Lung (tissue), 12 donors: ENCODE results near the gene GNL3L. TPM values are rescaled to one million over a fixed set of nuclear protein-coding genes. Genes with fewer than 3 reads are reported as not detected.
"Not testable (repeated sequence)": the region's sequence is repeated elsewhere in the genome, so short reads cannot be mapped to it uniquely, and the experiment has no call there.

ENCODE experiments used
- ATAC-seq: fragments of 200-7000 bp; cut with Tn5 transposase; one replicate; pipeline ENCODE4 v1.9.1; 2020; ENCODE audit warnings: moderate number of reproducible peaks; ENCODE audit not compliant: insufficient read depth, low FRiP score
- DNase-seq, 3 donors: peaks; one replicate each; pipeline ENCODE4 v3.0.0-alpha.2; 2013 to 2017
- H3K27ac ChIP-seq, 2 donors: one replicate each; pipeline ENCODE4 v1.5.1; 2013; ENCODE audit warnings: mild to moderate bottlenecking in 2 of 2, moderate library complexity in 2 of 2, control low read depth in 1 of 2, inconsistent platforms in 1 of 2, low read depth in 1 of 2, low read length in 1 of 2
- H3K27me3 ChIP-seq, 3 donors: one replicate each; pipeline ENCODE4 v1.5.1; 2013; ENCODE audit warnings: low read length in 2 of 3; ENCODE audit not compliant: control insufficient read depth in 3 of 3, insufficient read depth in 3 of 3
- H3K36me3 ChIP-seq, 4 donors: one replicate each; pipeline ENCODE4 v1.5.1; 2013; ENCODE audit warnings: low read length in 4 of 4, mild to moderate bottlenecking in 1 of 4, moderate library complexity in 1 of 4; ENCODE audit not compliant: control insufficient read depth in 4 of 4, insufficient read depth in 4 of 4
- H3K4me1 ChIP-seq, 5 donors: one replicate each; pipeline ENCODE4 v1.5.1; 2013; ENCODE audit warnings: low read length in 5 of 5, mild to moderate bottlenecking in 2 of 5, moderate library complexity in 1 of 5; ENCODE audit not compliant: control insufficient read depth in 5 of 5, insufficient read depth in 5 of 5
- H3K4me3 ChIP-seq: one replicate; pipeline ENCODE4 v1.5.1; 2013; ENCODE audit warnings: mild to moderate bottlenecking, control low read depth, moderate library complexity
- H3K9ac ChIP-seq, 2 donors: one replicate each; pipeline ENCODE4 v1.5.1; 2013; ENCODE audit warnings: low read length in 2 of 2, control low read depth in 1 of 2; ENCODE audit not compliant: insufficient read depth in 1 of 2
- H3K9me3 ChIP-seq, 4 donors: one replicate each; pipeline ENCODE4 v1.5.1; 2013; ENCODE audit warnings: low read length in 3 of 4, mild to moderate bottlenecking in 1 of 4, moderate library complexity in 1 of 4; ENCODE audit not compliant: control insufficient read depth in 4 of 4, insufficient read depth in 3 of 4
- WGBS, 2 donors: extraction: QIAGEN DNeasy Blood & Tissue Kit; methylation state at CpG; one replicate each; pipeline ENCODE4 v1.1.7; 2013; 5-methylcytosine and 5-hydroxymethylcytosine counted together
- polyA plus RNA-seq, 2 donors: library from polyadenylated mRNA; stranded (reverse); fragments of 200-250 nt; gene quantifications; one replicate each; pipeline ENCODE4 v1.2.1, GENCODE V29; 2013
- total RNA-seq, 2 donors: library from RNA; depleted of rRNA in 1 of 2; stranded (reverse); fragments of >200 nt in 1 of 2; gene quantifications; one replicate each; pipeline ENCODE4 v1.2.1, GENCODE V29; 2014 to 2021
- TF ChIP-seq, protein P1 (sequence below): IDR thresholded peaks from 2 replicates; pipeline ENCODE4 v1.5.1; 2012; ENCODE audit warnings: mild to moderate bottlenecking; ENCODE audit errors: control extremely low read depth, extremely low read depth
- donor health status: control.
- donor health status: control.
- donor health status: Bipolar disorder and iron deficiency.
- donor health status: healthy.
- donor health status: DM: yes; HTN: yes; CAD: no.

Gene GNL3L
- total and polyA plus RNA-seq, 4 donors: 4.0 to 42.9 (median 23.1) TPM

DNA sequence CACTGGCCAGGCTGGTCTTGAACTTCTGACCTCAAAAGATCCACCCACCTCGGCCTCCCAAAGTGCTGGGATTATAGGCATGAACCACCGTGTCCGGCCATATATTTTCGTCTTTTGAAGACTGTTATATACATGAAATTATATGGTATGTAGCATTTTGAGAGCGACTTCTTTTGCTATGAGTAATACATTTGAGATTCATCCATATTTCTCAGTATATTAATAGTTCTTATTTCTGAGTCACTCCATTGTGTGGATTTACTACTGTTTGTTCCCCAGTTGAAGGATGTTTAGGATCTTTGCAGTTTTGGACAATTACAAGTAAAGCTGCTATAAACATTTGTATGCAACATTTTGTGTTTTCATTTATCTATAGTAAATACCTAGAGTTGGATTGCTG is 34.9 kb downstream of the GNL3L start:
- Histone ChIP-seq H3K27me3 (no peaks in the 10 kb centered on the region), H3K9ac (no peak overlapping the region), H3K4me3 (no peak overlapping the region), H3K4me1 (peaks cover 0 to 1% (median 0%) of the 10 kb centered on the region in 5 donors), H3K36me3 (peaks cover 0 to 8% (median 4%) of the 10 kb centered on the region in 4 donors), H3K27ac (no peak overlapping the region), H3K9me3 (peaks cover 0 to 3% (median 0%) of the 10 kb centered on the region in 4 donors)
- DNase-seq (no peak), ATAC-seq (no peak)
- TF ChIP-seq, protein P1, sequence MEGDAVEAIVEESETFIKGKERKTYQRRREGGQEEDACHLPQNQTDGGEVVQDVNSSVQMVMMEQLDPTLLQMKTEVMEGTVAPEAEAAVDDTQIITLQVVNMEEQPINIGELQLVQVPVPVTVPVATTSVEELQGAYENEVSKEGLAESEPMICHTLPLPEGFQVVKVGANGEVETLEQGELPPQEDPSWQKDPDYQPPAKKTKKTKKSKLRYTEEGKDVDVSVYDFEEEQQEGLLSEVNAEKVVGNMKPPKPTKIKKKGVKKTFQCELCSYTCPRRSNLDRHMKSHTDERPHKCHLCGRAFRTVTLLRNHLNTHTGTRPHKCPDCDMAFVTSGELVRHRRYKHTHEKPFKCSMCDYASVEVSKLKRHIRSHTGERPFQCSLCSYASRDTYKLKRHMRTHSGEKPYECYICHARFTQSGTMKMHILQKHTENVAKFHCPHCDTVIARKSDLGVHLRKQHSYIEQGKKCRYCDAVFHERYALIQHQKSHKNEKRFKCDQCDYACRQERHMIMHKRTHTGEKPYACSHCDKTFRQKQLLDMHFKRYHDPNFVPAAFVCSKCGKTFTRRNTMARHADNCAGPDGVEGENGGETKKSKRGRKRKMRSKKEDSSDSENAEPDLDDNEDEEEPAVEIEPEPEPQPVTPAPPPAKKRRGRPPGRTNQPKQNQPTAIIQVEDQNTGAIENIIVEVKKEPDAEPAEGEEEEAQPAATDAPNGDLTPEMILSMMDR: no peak
- 89 to 97% methylated on average over 5 of the region's 5 CpGs for WGBS, 2 donors

GRCh38 chrX:54570332-54570731 is 40.3 kb downstream of the GNL3L start:
- no peaks in the 10 kb centered on the region for H3K27me3 ChIP-seq
- peaks cover 0 to 5% (median 0%) of the 10 kb centered on the region in 4 donors for H3K9me3 ChIP-seq
- H3K4me1 ChIP-seq: peaks cover 0 to 1% (median 0%) of the 10 kb centered on the region in 5 donors
- TF ChIP-seq, protein P1: no peak
- no peaks in the 10 kb centered on the region for H3K36me3 ChIP-seq
- no peak overlapping the region for H3K9ac ChIP-seq
- no peak overlapping the region for H3K27ac ChIP-seq
- no peak for DNase-seq
- no peak for ATAC-seq
- H3K4me3 ChIP-seq: no peak overlapping the region

- H3K9me3 ChIP-seq, H3K9ac ChIP-seq, H3K4me1 ChIP-seq, ATAC-seq, H3K36me3 ChIP-seq, DNase-seq, H3K4me3 ChIP-seq, H3K27ac ChIP-seq, H3K27me3 ChIP-seq: not testable (repeated sequence)
- WGBS, 2 donors: 93 to 96% methylated on average over 3 to 31 of the region's 31 CpGs
Measured at GRCh38 chrX:54572641-54573040, 42.6 kb downstream of the GNL3L start.

DNA sequence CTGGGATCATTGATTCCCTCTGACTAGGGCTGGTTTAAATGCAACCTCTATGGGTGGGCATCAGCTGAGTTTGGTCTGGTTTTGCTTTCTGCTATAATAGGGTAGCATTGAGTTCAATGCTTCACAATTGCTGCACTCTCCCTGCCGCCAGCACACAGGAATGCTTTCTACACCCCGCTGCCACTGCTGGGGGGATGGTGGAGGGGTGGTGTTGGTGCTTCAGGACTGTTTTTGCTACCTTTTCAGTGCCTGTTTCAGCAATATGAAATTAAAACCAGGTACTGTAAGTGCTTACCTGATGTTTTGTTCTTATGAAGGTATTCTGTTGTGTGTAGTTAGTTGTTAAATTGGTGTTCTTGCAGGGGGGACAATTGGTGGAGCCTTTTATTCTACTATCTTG is 67.7 kb downstream of the GNL3L start:
- Histone ChIP-seq H3K27me3 (no peaks in the 10 kb centered on the region), H3K27ac (no peak overlapping the region), H3K4me1 (no peaks in the 10 kb centered on the region), H3K4me3 (no peak overlapping the region), H3K9ac (no peak overlapping the region), H3K9me3 (no peaks in the 10 kb centered on the region), H3K36me3 (no peaks in the 10 kb centered on the region)
- WGBS, 2 donors: 73 to 85% methylated on average over 2 of the region's 2 CpGs
- ATAC-seq (no peak), DNase-seq (no peak)
- TF ChIP-seq, protein P1: no peak
